Measurements from ENCODE around the gene SYNE4. TPM values are rescaled to one million over a fixed set of nuclear protein-coding genes. Genes with fewer than 3 reads are reported as not detected.

The SYNE4 gene
- total and polyA plus RNA-seq, 2 of the 13 experiments (the other 11 are each of a cell fraction or from before 2014, with no cell fraction given), result 13.7 to 23.0 TPM

DNA sequence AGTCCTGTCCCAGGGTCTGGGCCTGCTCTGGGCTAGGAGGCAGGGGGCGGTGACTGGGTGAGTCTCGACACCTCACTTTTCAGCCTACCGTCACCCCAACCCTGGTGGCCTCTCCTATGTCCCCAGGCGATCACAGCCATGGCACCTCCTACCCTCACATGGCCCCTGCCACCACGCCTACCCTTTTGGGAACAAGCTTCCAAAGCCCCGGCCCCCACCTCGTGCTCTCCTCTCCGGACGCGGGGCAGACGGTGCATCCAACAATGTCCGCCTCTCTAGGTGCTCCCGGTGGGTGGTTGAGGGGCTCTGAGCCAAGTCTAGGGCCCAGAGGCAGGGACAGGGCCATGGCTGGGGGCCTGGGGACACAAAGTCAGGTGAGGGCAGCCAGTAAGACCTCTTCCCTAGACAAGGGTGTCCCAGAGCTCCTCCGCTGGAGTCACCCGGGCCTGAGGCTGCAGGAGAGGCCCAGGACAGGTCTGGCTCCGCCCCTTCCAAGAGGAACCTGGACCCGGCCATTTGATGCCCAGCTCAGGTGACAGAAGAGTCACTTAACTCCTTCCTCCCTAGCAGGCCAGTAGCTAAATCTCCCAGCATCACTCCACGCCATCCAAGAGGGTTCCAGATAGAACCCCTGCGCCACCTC is at the start of gene SYNE4 (continued):
- TF ChIP-seq ZNF407 (CRISPR knock-in tag; IDR thresholded peaks at IDR 0.05; ENCODE audit: not compliant biosample characterization) (peak; percentile 74), ZC3H13 (CRISPR knock-in tag; IDR thresholded peaks at IDR 0.05) (no peak), IKZF1 (IDR thresholded peaks at IDR 0.05) (no peak), POLR2AphosphoS2 (IDR thresholded peaks at IDR 0.05; ENCODE audit: low read depth, low read length) (no peak), MED8 (CRISPR knock-in tag; IDR thresholded peaks at IDR 0.05; ENCODE audit: insufficient replicate concordance) (no peak), SOX13 (IDR thresholded peaks at IDR 0.05) (no peak), SOX13 (CRISPR knock-in tag; conservative IDR thresholded peaks at IDR 0.05 in 1 of 2, IDR thresholded peaks at IDR 0.05 in 1 of 2) (no peak; a peak in 1 of 4 replicates), HES4 (CRISPR knock-in tag; IDR thresholded peaks at IDR 0.05; ENCODE audit: borderline replicate concordance) (no peak), ZFP37 (CRISPR knock-in tag; IDR thresholded peaks at IDR 0.05; ENCODE audit: borderline replicate concordance) (no peak), ZNF317 (CRISPR knock-in tag; IDR thresholded peaks at IDR 0.05) (0 out of 2 replicates have a peak, but pooled peaks have one; percentile 39), ATF3 (CRISPR knock-in tag; IDR thresholded peaks at IDR 0.05) (no peak), XBP1 (CRISPR knock-in tag; IDR thresholded peaks at IDR 0.05) (no peak), ZNF577 (CRISPR knock-in tag; IDR thresholded peaks at IDR 0.05; ENCODE audit: borderline replicate concordance, low read depth) (no peak), PLSCR1 (CRISPR knock-in tag; IDR thresholded peaks at IDR 0.05; ENCODE audit: borderline replicate concordance) (no peak)
- TF ChIP-seq, protein P1, sequence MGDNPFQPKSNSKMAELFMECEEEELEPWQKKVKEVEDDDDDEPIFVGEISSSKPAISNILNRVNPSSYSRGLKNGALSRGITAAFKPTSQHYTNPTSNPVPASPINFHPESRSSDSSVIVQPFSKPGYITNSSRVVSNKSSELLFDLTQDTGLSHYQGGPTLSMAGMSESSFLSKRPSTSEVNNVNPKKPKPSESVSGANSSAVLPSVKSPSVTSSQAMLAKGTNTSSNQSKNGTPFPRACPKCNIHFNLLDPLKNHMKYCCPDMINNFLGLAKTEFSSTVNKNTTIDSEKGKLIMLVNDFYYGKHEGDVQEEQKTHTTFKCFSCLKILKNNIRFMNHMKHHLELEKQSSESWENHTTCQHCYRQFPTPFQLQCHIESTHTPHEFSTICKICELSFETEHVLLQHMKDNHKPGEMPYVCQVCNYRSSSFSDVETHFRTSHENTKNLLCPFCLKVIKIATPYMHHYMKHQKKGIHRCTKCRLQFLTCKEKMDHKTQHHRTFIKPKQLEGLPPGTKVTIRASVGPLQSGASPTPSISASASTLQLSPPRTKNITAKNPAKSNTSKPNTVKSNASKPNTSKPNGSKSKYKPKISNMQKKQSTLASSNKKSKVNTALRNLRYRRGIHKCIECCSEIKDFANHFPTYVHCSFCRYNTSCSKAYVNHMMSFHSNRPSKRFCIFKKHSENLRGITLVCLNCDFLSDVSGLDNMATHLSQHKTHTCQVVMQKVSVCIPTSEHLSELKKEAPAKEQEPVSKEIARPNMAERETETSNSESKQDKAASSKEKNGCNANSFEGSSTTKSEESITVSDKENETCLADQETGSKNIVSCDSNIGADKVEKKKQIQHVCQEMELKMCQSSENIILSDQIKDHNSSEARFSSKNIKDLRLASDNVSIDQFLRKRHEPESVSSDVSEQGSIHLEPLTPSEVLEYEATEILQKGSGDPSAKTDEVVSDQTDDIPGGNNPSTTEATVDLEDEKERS (CRISPR knock-in tag; IDR thresholded peaks at IDR 0.05), result no peak; the same call in 1 of the 2 replicates
- TF ChIP-seq, protein P2, sequence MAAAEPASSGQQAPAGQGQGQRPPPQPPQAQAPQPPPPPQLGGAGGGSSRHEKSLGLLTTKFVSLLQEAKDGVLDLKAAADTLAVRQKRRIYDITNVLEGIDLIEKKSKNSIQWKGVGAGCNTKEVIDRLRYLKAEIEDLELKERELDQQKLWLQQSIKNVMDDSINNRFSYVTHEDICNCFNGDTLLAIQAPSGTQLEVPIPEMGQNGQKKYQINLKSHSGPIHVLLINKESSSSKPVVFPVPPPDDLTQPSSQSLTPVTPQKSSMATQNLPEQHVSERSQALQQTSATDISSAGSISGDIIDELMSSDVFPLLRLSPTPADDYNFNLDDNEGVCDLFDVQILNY (CRISPR knock-in tag; conservative IDR thresholded peaks at IDR 0.05), result no peak

Data from HepG2 (cell line).